B cell (primary cell): Measurements from ENCODE around the gene COX14. TPM values are rescaled to one million over a fixed set of nuclear protein-coding genes. Genes with fewer than 3 reads are reported as not detected.
"Not testable (repeated sequence)": the region's sequence is repeated elsewhere in the genome, so short reads cannot be mapped to it uniquely, and the experiment has no call there.

Source experiments
- ATAC-seq: fragments of 200-7000 bp; cut with Tn5 transposase; one replicate; pipeline ENCODE4 v1.10.0; 2021; ENCODE audit warnings: low read depth, mild to moderate bottlenecking, moderate number of reproducible peaks, moderate library complexity
- CTCF ChIA-PET: fragments of 350-600 bp; sonication (Branson Sonifier 250); formaldehyde crosslinking; loops from one replicate; lab custom pipeline; 2021; ENCODE audit warnings: antibody characterized with exemption, inconsistent platforms; lab: Charles Lee
- POLR2A ChIA-PET: fragments of 350-600 bp; sonication (Branson Sonifier 250); formaldehyde crosslinking; loops from one replicate; lab custom pipeline; 2021; ENCODE audit warnings: antibody characterized with exemption; lab: Charles Lee
- DNase-seq: peaks from one replicate; pipeline ENCODE4 v3.0.0; 2013
- H2AFZ ChIP-seq: 2 replicates; pipeline ENCODE4 v1.6.1; 2012; ENCODE audit warnings: mild to moderate bottlenecking, low read depth, low read length; ENCODE audit not compliant: insufficient read depth, poor library complexity, severe bottlenecking
- H3K27ac ChIP-seq, 2 donors: 1 replicate in 1 of 2; 2 replicates in 1 of 2; pipeline ENCODE4 v1.5.1; 2012 to 2013; ENCODE audit warnings: low read length in 2 of 2, mild to moderate bottlenecking in 2 of 2, moderate library complexity in 1 of 2
- H3K27me3 ChIP-seq, 4 experiments: fragments of 200-600 bp in 1 of 4; sonication (generic) in 1 of 4; replicated peaks in 1 of 4; 1 replicate in 2 of 4; 2 replicates in 2 of 4; pipeline versions ENCODE4 v1.6.1 to v1.7.0; 2013 to 2016; ENCODE audit warnings: low read length in 3 of 4, mild to moderate bottlenecking in 2 of 4, mixed read lengths in 1 of 4, moderate library complexity in 1 of 4; ENCODE audit not compliant: insufficient read depth in 4 of 4, control insufficient read depth in 3 of 4; ENCODE audit errors: control extremely low read depth in 1 of 4
- H3K36me3 ChIP-seq, 2 experiments: replicated peaks in 1 of 2; 1 replicate in 1 of 2; 2 replicates in 1 of 2; pipeline versions ENCODE4 v1.6.1 to v1.7.1; 2013; ENCODE audit warnings: low read length in 1 of 2; ENCODE audit not compliant: insufficient read depth in 2 of 2, control insufficient read depth in 1 of 2; ENCODE audit errors: control extremely low read depth in 1 of 2, extremely low read depth in 1 of 2
- H3K4me1 ChIP-seq, 2 donors: fragments of 200-600 bp in 1 of 2; sonication (generic) in 1 of 2; 1 replicate in 1 of 2; 2 replicates in 1 of 2; pipeline versions ENCODE4 v1.5.1 to v1.6.1; 2013 to 2017; ENCODE audit warnings: low read length in 2 of 2; ENCODE audit not compliant: control insufficient read depth in 2 of 2, insufficient read depth in 2 of 2
- H3K4me2 ChIP-seq: replicated peaks from 2 replicates; pipeline ENCODE3; 2012; ENCODE audit warnings: mild to moderate bottlenecking, low read depth, low read length; ENCODE audit not compliant: poor library complexity, severe bottlenecking
- H3K4me3 ChIP-seq, 5 experiments: fragments of 200-600 bp in 1 of 5; sonication (generic) in 1 of 5; 1 replicate in 3 of 5; 2 replicates in 2 of 5; pipeline versions ENCODE4 v1.5.1 to v1.7.0; 2011 to 2016; ENCODE audit warnings: low read length in 4 of 5, mild to moderate bottlenecking in 4 of 5, low read depth in 2 of 5, control low read depth in 1 of 5, moderate library complexity in 1 of 5; ENCODE audit not compliant: insufficient read depth in 1 of 5; ENCODE audit errors: control extremely low read depth in 1 of 5, extremely low read depth in 1 of 5
- H3K79me2 ChIP-seq: fragments of 200-600 bp; sonication (generic); one replicate; pipeline ENCODE4 v1.6.0; 2016; ENCODE audit warnings: low read length; ENCODE audit not compliant: control insufficient read depth, insufficient read depth
- H3K9ac ChIP-seq: fragments of 200-600 bp; sonication (generic); 2 replicates; pipeline ENCODE4 v1.6.1; 2017; ENCODE audit warnings: mild to moderate bottlenecking, low read length, moderate library complexity
- H3K9me3 ChIP-seq, 3 donors: one replicate each; pipeline versions ENCODE4 v1.6.1 to v1.7.1; 2013; ENCODE audit warnings: low read length in 2 of 3; ENCODE audit not compliant: control insufficient read depth in 2 of 3, insufficient read depth in 1 of 3; ENCODE audit errors: control extremely low read depth in 1 of 3
- H4K20me1 ChIP-seq: 2 replicates; pipeline ENCODE4 v1.6.0; 2012; ENCODE audit warnings: mild to moderate bottlenecking, low read length; ENCODE audit not compliant: insufficient read depth, control insufficient read depth, poor library complexity, severe bottlenecking
- H3K27ac Mint-ChIP-seq: one replicate; pipeline ENCODE4 v1.8.0; 2021; ENCODE audit warnings: mixed read lengths
- H3K27me3 Mint-ChIP-seq: one replicate; pipeline ENCODE4 v1.8.0; 2021; ENCODE audit warnings: mixed read lengths
- H3K4me1 Mint-ChIP-seq: one replicate; pipeline ENCODE4 v1.8.0; 2021; ENCODE audit warnings: mixed read lengths
- H3K4me3 Mint-ChIP-seq: one replicate; pipeline ENCODE4 v1.8.0; 2021; ENCODE audit warnings: mixed read lengths
- H3K9me3 Mint-ChIP-seq: one replicate; pipeline ENCODE4 v1.8.0; 2022; ENCODE audit warnings: mixed read lengths; ENCODE audit not compliant: insufficient read depth
- EZH2 ChIP-seq: IDR thresholded peaks from 2 replicates; pipeline ENCODE4 v1.6.1; 2012; ENCODE audit warnings: borderline replicate concordance, low read depth, mild to moderate bottlenecking, moderate library complexity, low read length; ENCODE audit not compliant: insufficient read depth, poor library complexity, severe bottlenecking
- WGBS: methylation state at CpG from one replicate; pipeline ENCODE4 v1.1.5; 2013; ENCODE audit warnings: missing lambda C conversion rate; ENCODE audit not compliant: insufficient coverage; 5-methylcytosine and 5-hydroxymethylcytosine counted together
- intact Hi-C: fragments of 100-400 bp; cut with micrococcal nuclease; formaldehyde crosslinking; loops from one replicate; pipeline ENCODE4 v1.10.0; 2022
- polyA plus RNA-seq: library from polyadenylated mRNA; depleted of rRNA; stranded (reverse); fragments of >200 nt; gene quantifications from 2 replicates; pipeline ENCODE4 v1.2.3, GENCODE V29; 2012
- total RNA-seq, 2 donors: library from RNA; stranded (reverse); fragments of 120-200 nt in 1 of 2; gene quantifications; 1 replicate in 1 of 2; 2 replicates in 1 of 2; pipeline versions ENCODE4 v1.2.3 to v1.2.4, GENCODE V29; 2013 to 2022
- TF ChIP-seq, protein P1 (sequence below): fragments of 200-600 bp; IDR thresholded peaks from one replicate; pipeline ENCODE4 v1.8.0; 2022; ENCODE audit warnings: antibody characterized with exemption, mild to moderate bottlenecking

Gene COX14
- total and polyA plus RNA-seq, 2 donors (not counting 1 experiment from before 2014, with no cell fraction given): 31.8 to 60.4 TPM

- CTCF ChIA-PET: interaction anchor here (0.8 to 17.2 kb wide), 8 partner anchors 9 to 116 kb away, joined by 4 to 343 read pairs (median 5); partner anchors contain the start of genes CERS5, COX14 and GPD1
- Histone ChIP-seq H2AFZ (no peak overlapping the region), H3K9me3 (no peaks in the 10 kb centered on the region), H3K4me3 (no peak overlapping the region), H3K9ac (no peak overlapping the region), H3K79me2 (peaks cover 7% of the 10 kb centered on the region), H3K4me1 (peaks cover 10 to 15% of the 10 kb centered on the region in 2 donors), H3K36me3 (peaks cover 6 to 16% of the 10 kb centered on the region in 2 experiments), H3K4me2 (no peak overlapping the region), H3K27ac (no peak overlapping the region), H4K20me1 (no peaks in the 10 kb centered on the region), H3K27me3 (no peaks in the 10 kb centered on the region)
- no peaks in the 10 kb centered on the region for H3K27me3 Mint-ChIP-seq
- H3K27ac Mint-ChIP-seq: peak overlapping the region; percentile 88
- DNase-seq (no peak), ATAC-seq (no peak)
- POLR2A ChIA-PET: no interaction called here
- peak overlapping the region; percentile 76 for H3K4me3 Mint-ChIP-seq
- H3K9me3 Mint-ChIP-seq: no peaks in the 10 kb centered on the region
- WGBS: no CpG with 5 or more reads among the region's 1 CpG
- peaks cover 34% of the 10 kb centered on the region for H3K4me1 Mint-ChIP-seq
- intact Hi-C loops: no loop called here
- TF ChIP-seq EZH2: no peak
- TF ChIP-seq, protein P1, sequence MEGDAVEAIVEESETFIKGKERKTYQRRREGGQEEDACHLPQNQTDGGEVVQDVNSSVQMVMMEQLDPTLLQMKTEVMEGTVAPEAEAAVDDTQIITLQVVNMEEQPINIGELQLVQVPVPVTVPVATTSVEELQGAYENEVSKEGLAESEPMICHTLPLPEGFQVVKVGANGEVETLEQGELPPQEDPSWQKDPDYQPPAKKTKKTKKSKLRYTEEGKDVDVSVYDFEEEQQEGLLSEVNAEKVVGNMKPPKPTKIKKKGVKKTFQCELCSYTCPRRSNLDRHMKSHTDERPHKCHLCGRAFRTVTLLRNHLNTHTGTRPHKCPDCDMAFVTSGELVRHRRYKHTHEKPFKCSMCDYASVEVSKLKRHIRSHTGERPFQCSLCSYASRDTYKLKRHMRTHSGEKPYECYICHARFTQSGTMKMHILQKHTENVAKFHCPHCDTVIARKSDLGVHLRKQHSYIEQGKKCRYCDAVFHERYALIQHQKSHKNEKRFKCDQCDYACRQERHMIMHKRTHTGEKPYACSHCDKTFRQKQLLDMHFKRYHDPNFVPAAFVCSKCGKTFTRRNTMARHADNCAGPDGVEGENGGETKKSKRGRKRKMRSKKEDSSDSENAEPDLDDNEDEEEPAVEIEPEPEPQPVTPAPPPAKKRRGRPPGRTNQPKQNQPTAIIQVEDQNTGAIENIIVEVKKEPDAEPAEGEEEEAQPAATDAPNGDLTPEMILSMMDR: no peak
These were observed 28.7 kb upstream of the COX14 start for GRCh38 chr12:50083301-50083700.

DNA sequence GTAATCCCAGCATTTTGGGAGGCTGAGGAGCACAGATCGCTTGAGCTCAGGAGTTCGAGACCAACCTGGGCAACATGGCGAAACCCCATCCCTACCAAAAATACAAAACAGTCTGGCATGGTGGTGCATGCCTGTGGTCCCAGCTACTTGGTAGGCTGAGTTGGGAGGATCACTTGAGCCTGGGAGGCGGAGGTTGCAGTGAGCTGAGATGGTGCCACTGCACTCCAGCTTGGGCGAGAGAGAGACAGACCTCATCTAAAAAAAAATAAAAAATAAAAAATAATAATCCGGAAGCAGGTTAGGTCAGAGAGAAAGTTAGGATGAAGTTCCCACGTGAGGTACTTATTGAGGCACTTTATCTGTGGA, 27.6 kb upstream of the COX14 start:
- Histone ChIP-seq H3K79me2 (peaks cover 10% of the 10 kb centered on the region), H3K27ac (peak overlapping the region; percentile 87 to 92), H2AFZ (peak overlapping the region; percentile 96), H3K36me3 (peaks cover 13 to 27% of the 10 kb centered on the region in 2 experiments), H3K4me2 (peak overlapping the region; percentile 88), H3K4me3 (peak overlapping the region; percentile 64 to 97 (median 81)), H3K4me1 (peaks cover 13 to 20% of the 10 kb centered on the region in 2 donors), H3K9ac (peak overlapping the region; percentile 80)
- Mint-ChIP-seq H3K4me1 (peaks cover 41% of the 10 kb centered on the region), H3K4me3 (peak overlapping the region; percentile 97), H3K27ac (peak overlapping the region; percentile 99)
- H4K20me1 ChIP-seq, intact Hi-C loops, H3K9me3 Mint-ChIP-seq, H3K9me3 ChIP-seq, H3K27me3 ChIP-seq, H3K27me3 Mint-ChIP-seq, ATAC-seq, DNase-seq: not testable (repeated sequence)
- WGBS: 50% methylated on average over 2 of the region's 7 CpGs
- POLR2A ChIA-PET: interaction anchor here (0.6 to 3.5 kb wide), 9 partner anchors 15 to 343 kb away, joined by 3 to 69 read pairs (median 4); partner anchors contain the start of genes CERS5, COX14, GPD1 and RACGAP1
- CTCF ChIA-PET: interaction anchor here (0.6 to 17.2 kb wide), 17 partner anchors 8 to 246 kb away, joined by 3 to 343 read pairs (median 4); partner anchors contain the start of genes CERS5, COX14, GPD1 and RACGAP1
